Neuronal stem cell (in vitro differentiated cells): ENCODE data around the gene RNF212.

Experiments used
- DNase-seq: peaks from one replicate; pipeline ENCODE4 v3.0.0-alpha.2; 2013; ENCODE audit warnings: low spot score
- H2AFZ ChIP-seq: one replicate; pipeline ENCODE4 v1.6.1; 2013; ENCODE audit warnings: mild to moderate bottlenecking, low read length, inconsistent platforms
- H2AK5ac ChIP-seq: 2 replicates; pipeline ENCODE4 v1.6.1; 2013; ENCODE audit warnings: low read depth, mild to moderate bottlenecking, inconsistent platforms, low read length, moderate library complexity, mixed read lengths
- H2BK120ac ChIP-seq: 2 replicates; pipeline ENCODE4 v1.6.1; 2013; ENCODE audit warnings: low read depth, mild to moderate bottlenecking, inconsistent platforms, low read length, moderate library complexity, mixed read lengths
- H2BK12ac ChIP-seq: one replicate; pipeline ENCODE4 v1.6.1; 2013; ENCODE audit warnings: low read length, inconsistent platforms
- H2BK15ac ChIP-seq: 2 replicates; pipeline ENCODE4 v1.6.1; 2013; ENCODE audit warnings: mild to moderate bottlenecking, low read length, inconsistent platforms, mixed read lengths
- H2BK5ac ChIP-seq: one replicate; pipeline ENCODE4 v1.6.1; 2013; ENCODE audit warnings: inconsistent platforms, mild to moderate bottlenecking, low read length, moderate library complexity
- H3K14ac ChIP-seq: one replicate; pipeline ENCODE4 v1.6.1; 2013; ENCODE audit warnings: low read length, inconsistent platforms
- H3K18ac ChIP-seq: 2 replicates; pipeline ENCODE4 v1.6.1; 2013; ENCODE audit warnings: low read length, inconsistent platforms
- H3K23ac ChIP-seq: 2 replicates; pipeline ENCODE4 v1.6.1; 2013; ENCODE audit warnings: low read depth, mild to moderate bottlenecking, mixed read lengths, low read length, inconsistent platforms; ENCODE audit not compliant: poor library complexity
- H3K27ac ChIP-seq: replicated peaks from 3 replicates; pipeline ENCODE4 v1.5.1; 2013; ENCODE audit warnings: low read length, inconsistent platforms
- H3K27me3 ChIP-seq, 3 experiments: 2 replicates each; pipeline ENCODE4 v1.6.1; 2013; ENCODE audit warnings: low read length in 3 of 3, mild to moderate bottlenecking in 2 of 3, inconsistent platforms in 1 of 3, low read depth in 1 of 3, mixed read lengths in 1 of 3, moderate library complexity in 1 of 3; ENCODE audit not compliant: control insufficient read depth in 3 of 3, insufficient read depth in 3 of 3
- H3K36me3 ChIP-seq, 2 donors: replicated peaks in 1 of 2; 2 replicates each; pipeline ENCODE4 v1.6.1; 2013; ENCODE audit warnings: low read length in 2 of 2; ENCODE audit not compliant: control insufficient read depth in 2 of 2, insufficient read depth in 2 of 2
- H3K4ac ChIP-seq: 2 replicates; pipeline ENCODE4 v1.6.1; 2013; ENCODE audit warnings: inconsistent platforms, mild to moderate bottlenecking, low read length, moderate library complexity
- H3K4me1 ChIP-seq, 2 donors: 1 replicate in 1 of 2; 2 replicates in 1 of 2; pipeline ENCODE4 v1.6.1; 2013; ENCODE audit warnings: low read length in 2 of 2, low read depth in 1 of 2; ENCODE audit not compliant: control insufficient read depth in 2 of 2, insufficient read depth in 1 of 2
- H3K4me2 ChIP-seq: one replicate; pipeline ENCODE4 v1.6.1; 2013; ENCODE audit warnings: mild to moderate bottlenecking, low read length, inconsistent platforms; ENCODE audit not compliant: insufficient read depth, poor library complexity, severe bottlenecking
- H3K4me3 ChIP-seq, 2 donors: 2 replicates each; pipeline ENCODE4 v1.5.1; 2013; ENCODE audit warnings: low read length in 2 of 2, mild to moderate bottlenecking in 2 of 2, inconsistent platforms in 1 of 2, moderate library complexity in 1 of 2
- H3K79me1 ChIP-seq: one replicate; pipeline ENCODE4 v1.6.1; 2013; ENCODE audit warnings: low read depth, mild to moderate bottlenecking, inconsistent platforms, low read length, moderate library complexity
- H3K9ac ChIP-seq: one replicate; pipeline ENCODE4 v1.6.1; 2013; ENCODE audit warnings: mild to moderate bottlenecking, low read depth, low read length, inconsistent platforms; ENCODE audit not compliant: poor library complexity
- H3K9me3 ChIP-seq, 2 donors: replicated peaks in 1 of 2; 2 replicates each; pipeline versions ENCODE3 to v1.6.1; 2013; ENCODE audit warnings: low read length in 2 of 2, mild to moderate bottlenecking in 2 of 2, inconsistent platforms in 1 of 2, low read depth in 1 of 2, mixed read lengths in 1 of 2, moderate library complexity in 1 of 2; ENCODE audit not compliant: control insufficient read depth in 2 of 2, insufficient read depth in 1 of 2
- H4K8ac ChIP-seq: one replicate; pipeline ENCODE4 v1.6.1; 2013; ENCODE audit warnings: low read depth, mild to moderate bottlenecking, inconsistent platforms, low read length, moderate library complexity
- H4K91ac ChIP-seq: one replicate; pipeline ENCODE4 v1.6.1; 2013; ENCODE audit warnings: low read length, low read depth, mild to moderate bottlenecking, inconsistent platforms; ENCODE audit not compliant: poor library complexity
- WGBS, 2 donors: extraction: QIAGEN DNeasy Blood & Tissue Kit; methylation state at CpG; one replicate each; pipeline ENCODE4 v1.1.7; 2013; ENCODE audit warnings: missing lambda C conversion rate in 2 of 2, mixed read lengths in 1 of 2; ENCODE audit not compliant: insufficient read length in 2 of 2, insufficient replicate concordance in 1 of 2; ENCODE audit errors: extremely low coverage in 2 of 2; 5-methylcytosine and 5-hydroxymethylcytosine counted together

RNF212 gene

GRCh38 chr4:1051472-1051871, 61.9 kb downstream of the RNF212 start:
- H3K27me3 ChIP-seq = peaks cover 0 to 47% (median 17%) of the 10 kb centered on the region in 3 experiments
- WGBS, 2 donors = no CpG with 5 or more reads among the region's 9 CpGs

DNA sequence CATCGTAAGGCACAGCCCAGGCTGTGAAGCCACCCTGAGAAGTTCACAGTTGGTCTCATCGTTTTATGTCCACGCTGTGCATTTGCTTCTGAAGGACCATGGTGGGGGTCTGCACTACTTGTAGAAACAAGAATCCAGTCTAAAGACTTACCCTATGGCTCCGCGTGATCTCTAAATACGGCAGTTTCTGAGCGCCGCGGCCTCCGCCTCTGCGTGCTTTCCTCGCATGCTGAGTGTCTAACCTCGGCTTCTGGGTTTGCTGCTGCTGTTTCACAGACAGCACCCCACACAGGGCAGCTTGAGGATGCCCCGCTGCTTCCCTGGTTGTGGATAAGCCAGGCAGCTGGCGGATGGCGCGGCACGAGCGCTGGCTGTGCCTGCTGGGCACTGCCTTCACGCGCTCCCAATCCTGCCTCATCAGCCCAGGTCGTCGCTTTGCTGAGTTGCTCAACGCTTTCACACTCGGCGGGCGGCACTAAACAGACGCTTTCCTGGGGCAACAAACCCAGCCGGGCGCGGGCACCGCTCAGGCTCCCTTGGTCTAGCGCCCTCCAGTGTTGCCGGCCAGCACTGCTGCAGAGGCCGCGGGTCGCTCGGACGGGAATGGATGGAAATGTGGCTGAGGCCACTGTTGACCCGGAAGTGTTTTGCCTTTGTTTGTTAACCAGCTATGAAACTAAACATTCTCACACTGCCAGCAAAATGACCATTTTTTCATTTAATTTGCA, 62.7 kb downstream of the RNF212 start:
- peak overlapping the region; percentile 85 for H3K18ac ChIP-seq
- no CpG with 5 or more reads among the region's 40 CpGs for WGBS, 2 donors
- peaks cover 3 to 12% of the 10 kb centered on the region in 2 donors for H3K4me1 ChIP-seq

More at GRCh38 chr4:1051472-1051871, 61.9 kb downstream of the RNF212 start:
- H3K4me1 ChIP-seq = peaks cover 3 to 15% of the 10 kb centered on the region in 2 donors
- no peak overlapping the region for H3K18ac ChIP-seq
- DNase-seq = no peak
- H3K36me3 ChIP-seq = no peaks in the 10 kb centered on the region
- H4K91ac ChIP-seq = no peak overlapping the region
- no peak overlapping the region for H4K8ac ChIP-seq
- no peak overlapping the region for H3K9ac ChIP-seq
- no peak overlapping the region for H3K27ac ChIP-seq
- H2BK12ac ChIP-seq = no peak overlapping the region
- no peak overlapping the region for H2BK120ac ChIP-seq
- H3K14ac ChIP-seq = no peak overlapping the region
- no peak overlapping the region for H3K23ac ChIP-seq
- peaks cover 4 to 5% of the 10 kb centered on the region in 2 donors for H3K9me3 ChIP-seq
- no peak overlapping the region for H2AFZ ChIP-seq
- H2BK5ac ChIP-seq = no peak overlapping the region
- H3K4me3 ChIP-seq = peak overlapping the region in 1 of 2 donors; percentile 41
- H3K4me2 ChIP-seq = no peak overlapping the region
- H3K79me1 ChIP-seq = no peaks in the 10 kb centered on the region
- no peak overlapping the region for H2BK15ac ChIP-seq
- H2AK5ac ChIP-seq = no peak overlapping the region
- no peak overlapping the region for H3K4ac ChIP-seq

GRCh38 chr4:1049591-1049905, 63.8 kb downstream of the RNF212 start:
- Histone ChIP-seq H3K18ac (peak overlapping the region; percentile 80), H3K36me3 (no peaks in the 10 kb centered on the region), H3K4ac (no peak overlapping the region), H3K14ac (peak overlapping the region; percentile 66), H2BK120ac (no peak overlapping the region), H3K4me2 (no peak overlapping the region), H3K9ac (no peak overlapping the region), H3K4me1 (peaks cover under 1 to 18% of the 10 kb centered on the region in 2 donors), H4K8ac (peak overlapping the region; percentile 66), H3K79me1 (no peaks in the 10 kb centered on the region), H2AK5ac (peak overlapping the region; percentile 86), H3K27ac (no peak overlapping the region), H4K91ac (no peak overlapping the region), H3K9me3 (peaks cover 4 to 5% of the 10 kb centered on the region in 2 donors), H2BK15ac (peak overlapping the region; percentile 73), H2AFZ (no peak overlapping the region), H3K23ac (peak overlapping the region; percentile 70), H2BK12ac (peak overlapping the region; percentile 59), H3K27me3 (peaks cover 0 to 33% (median 10%) of the 10 kb centered on the region in 3 experiments), H3K4me3 (no peak overlapping the region), H2BK5ac (no peak overlapping the region)
- DNase-seq = no peak
- WGBS, 2 donors = no CpG with 5 or more reads among the region's 21 CpGs

More for the DNA sequence above, 62.7 kb downstream of the RNF212 start:
- H3K36me3 ChIP-seq = no peaks in the 10 kb centered on the region
- no peak overlapping the region for H4K91ac ChIP-seq
- no peak overlapping the region for H2BK120ac ChIP-seq
- H3K4me2 ChIP-seq = no peak overlapping the region
- H3K27me3 ChIP-seq = peaks cover 0 to 38% (median 13%) of the 10 kb centered on the region in 3 experiments
- H3K14ac ChIP-seq = peak overlapping the region; percentile 32
- peak overlapping the region; percentile 56 for H3K23ac ChIP-seq
- H3K27ac ChIP-seq = no peak overlapping the region
- no peaks in the 10 kb centered on the region for H3K79me1 ChIP-seq
- peaks cover 4 to 5% of the 10 kb centered on the region in 2 donors for H3K9me3 ChIP-seq
- H2AFZ ChIP-seq = peak overlapping the region; percentile 3
- no peak overlapping the region for H3K4me3 ChIP-seq
- no peak overlapping the region for H2BK15ac ChIP-seq
- H2BK5ac ChIP-seq = no peak overlapping the region
- no peak overlapping the region for H4K8ac ChIP-seq
- peak overlapping the region; percentile 36 for H2BK12ac ChIP-seq
- DNase-seq = no peak
- no peak overlapping the region for H3K4ac ChIP-seq
- H3K9ac ChIP-seq = peak overlapping the region; percentile 65
- no peak overlapping the region for H2AK5ac ChIP-seq

GRCh38 chr4:1048773-1049590, 64.4 kb downstream of the RNF212 start:
- Histone ChIP-seq H3K36me3 (no peaks in the 10 kb centered on the region), H3K4me3 (no peak overlapping the region), H3K14ac (peak overlapping the region; percentile 66), H3K9ac (peak overlapping the region; percentile 50), H3K4ac (no peak overlapping the region), H2BK120ac (no peak overlapping the region), H2BK12ac (peak overlapping the region; percentile 85), H4K91ac (peak overlapping the region; percentile 14), H3K4me1 (peaks cover 6 to 23% of the 10 kb centered on the region in 2 donors), H3K27me3 (peaks cover 0 to 32% (median 10%) of the 10 kb centered on the region in 3 experiments), H3K27ac (no peak overlapping the region), H3K4me2 (no peak overlapping the region), H3K79me1 (no peaks in the 10 kb centered on the region), H3K23ac (peak overlapping the region; percentile 70), H3K9me3 (peaks cover 4 to 5% of the 10 kb centered on the region in 2 donors), H2BK5ac (peak overlapping the region; percentile 11), H3K18ac (peak overlapping the region; percentile 48), H4K8ac (peak overlapping the region; percentile 66), H2AFZ (no peak overlapping the region), H2BK15ac (peak overlapping the region; percentile 73), H2AK5ac (peak overlapping the region; percentile 98)
- DNase-seq = no peak
- WGBS, 2 donors = no CpG with 5 or more reads among the region's 16 CpGs
